Measurements from ENCODE around the gene LRRC36.
"Not testable (repeated sequence)": the region's sequence is repeated elsewhere in the genome, so short reads cannot be mapped to it uniquely, and the experiment has no call there.

LRRC36 gene

DNA sequence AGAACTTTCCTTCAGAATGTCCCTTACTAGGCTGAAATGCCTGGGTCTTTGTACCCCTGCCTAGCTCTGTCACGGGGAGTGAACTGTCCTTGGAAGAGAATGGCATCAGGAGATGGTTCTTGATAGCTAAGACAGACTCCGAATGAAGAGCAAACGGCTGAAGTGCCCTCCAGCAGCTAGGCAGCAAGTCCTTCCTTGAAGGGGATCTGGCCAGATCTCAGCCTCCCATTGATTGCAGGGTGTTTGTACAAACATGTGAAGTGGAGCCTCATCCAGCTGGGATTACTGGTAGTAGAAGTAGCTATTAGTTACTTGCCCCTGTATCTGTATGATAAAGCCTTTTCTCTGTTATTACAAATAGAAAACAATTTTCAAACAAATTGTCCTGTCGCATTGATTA, 30.9 kb downstream of the LRRC36 start:
- no peaks in the 10 kb centered on the region for H3K36me3 Mint-ChIP-seq
- no peak overlapping the region for H3K27ac Mint-ChIP-seq
- H3K27me3 Mint-ChIP-seq: no peaks in the 10 kb centered on the region
- H3K4me3 Mint-ChIP-seq: no peak overlapping the region
- no peaks in the 10 kb centered on the region for H3K9me3 Mint-ChIP-seq
- no peaks in the 10 kb centered on the region for H3K4me1 Mint-ChIP-seq

GRCh38 chr16:67359540-67360269, 33.1 kb downstream of the LRRC36 start:
- not testable (repeated sequence) for H3K27me3 Mint-ChIP-seq, H3K4me3 Mint-ChIP-seq, H3K36me3 Mint-ChIP-seq, H3K27ac Mint-ChIP-seq, H3K9me3 Mint-ChIP-seq
- H3K4me1 Mint-ChIP-seq: peaks cover 12% of the 10 kb centered on the region

- Mint-ChIP-seq H3K9me3 (no peaks in the 10 kb centered on the region), H3K27me3 (no peaks in the 10 kb centered on the region), H3K36me3 (no peaks in the 10 kb centered on the region), H3K4me1 (peaks cover 25% of the 10 kb centered on the region), H3K4me3 (no peak overlapping the region), H3K27ac (no peak overlapping the region)
Observed at GRCh38 chr16:67361038-67361437, 34.4 kb downstream of the LRRC36 start.

GRCh38 chr16:67364600-67365235, 38.1 kb downstream of the LRRC36 start:
- Mint-ChIP-seq H3K4me3 (peak overlapping the region; percentile 27), H3K36me3 (no peaks in the 10 kb centered on the region), H3K27ac (peak overlapping the region; percentile 39), H3K9me3 (no peaks in the 10 kb centered on the region), H3K4me1 (peaks cover 25% of the 10 kb centered on the region), H3K27me3 (no peaks in the 10 kb centered on the region)

DNA sequence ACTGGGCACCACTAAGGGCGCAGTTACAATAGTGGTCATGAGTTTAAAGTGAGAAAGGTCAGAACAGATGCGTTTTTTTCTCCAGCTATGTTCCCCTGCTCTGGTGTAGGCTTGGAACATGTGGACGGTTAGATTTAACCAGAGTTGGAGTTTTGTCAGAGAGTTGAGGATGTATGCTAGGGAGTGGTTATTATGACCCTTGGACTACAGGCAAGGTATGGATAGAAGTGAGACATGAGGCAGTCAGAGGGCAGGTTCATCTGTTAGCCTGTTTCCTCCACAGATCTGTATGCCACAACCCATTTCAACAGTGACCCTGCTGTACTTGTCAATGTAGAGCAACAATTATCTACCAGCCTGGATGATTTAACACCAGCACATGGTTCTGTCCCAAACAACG, 44.0 kb downstream of the LRRC36 start:
- Mint-ChIP-seq H3K9me3 (no peaks in the 10 kb centered on the region), H3K27ac (no peak overlapping the region), H3K36me3 (no peaks in the 10 kb centered on the region), H3K27me3 (peaks cover 3% of the 10 kb centered on the region), H3K4me1 (peaks cover 4% of the 10 kb centered on the region), H3K4me3 (no peak overlapping the region)

GRCh38 chr16:67372664-67373063, 46.0 kb downstream of the LRRC36 start:
- Mint-ChIP-seq H3K4me1 (no peaks in the 10 kb centered on the region), H3K36me3 (no peaks in the 10 kb centered on the region), H3K27me3 (peaks cover 3% of the 10 kb centered on the region), H3K9me3 (no peaks in the 10 kb centered on the region), H3K4me3 (no peak overlapping the region), H3K27ac (no peak overlapping the region)

DNA sequence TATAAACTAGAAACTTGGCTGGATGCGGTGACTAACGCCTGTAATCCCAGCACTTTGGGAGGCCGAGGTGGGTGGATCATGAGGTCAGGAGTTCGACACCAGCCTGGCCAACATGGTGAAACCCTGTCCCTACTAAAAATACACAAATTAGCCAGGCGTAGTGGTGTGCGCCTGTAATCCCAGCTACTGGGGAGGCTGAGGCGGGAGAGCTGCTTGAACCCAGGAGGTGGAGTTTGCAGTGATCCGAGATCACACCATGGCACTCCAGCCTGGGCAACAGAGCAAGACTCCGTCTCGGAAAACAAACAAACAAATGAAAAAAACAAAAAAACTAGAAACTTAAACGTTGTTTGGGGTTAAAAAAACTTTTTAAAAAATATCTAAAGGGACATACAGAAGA, 49.4 kb downstream of the LRRC36 start:
- not testable (repeated sequence) for H3K4me3 Mint-ChIP-seq, H3K27me3 Mint-ChIP-seq, H3K9me3 Mint-ChIP-seq, H3K27ac Mint-ChIP-seq, H3K36me3 Mint-ChIP-seq, H3K4me1 Mint-ChIP-seq

DNA sequence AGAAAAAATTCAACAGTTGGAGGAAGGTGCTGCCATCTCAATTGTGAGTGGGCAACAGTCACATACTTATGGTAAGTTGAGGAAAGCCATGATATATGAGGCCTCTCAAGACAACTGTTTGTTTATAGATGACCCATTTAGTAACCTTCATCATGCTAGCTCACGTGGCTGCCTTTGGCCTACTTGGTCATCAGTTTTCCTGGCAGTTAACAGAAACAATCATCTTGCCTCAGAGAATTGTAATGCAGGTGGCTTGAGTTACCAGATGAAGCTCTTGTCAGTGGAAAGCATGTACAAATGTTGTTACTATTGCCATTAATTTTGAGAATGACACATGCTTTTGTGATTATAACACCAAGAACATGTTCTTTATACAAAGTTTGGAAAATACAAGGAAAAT, 52.0 kb downstream of the LRRC36 start:
- Mint-ChIP-seq H3K9me3 (no peaks in the 10 kb centered on the region), H3K27ac (no peak overlapping the region), H3K4me1 (no peaks in the 10 kb centered on the region), H3K27me3 (no peaks in the 10 kb centered on the region), H3K36me3 (no peaks in the 10 kb centered on the region), H3K4me3 (no peak overlapping the region)

DNA sequence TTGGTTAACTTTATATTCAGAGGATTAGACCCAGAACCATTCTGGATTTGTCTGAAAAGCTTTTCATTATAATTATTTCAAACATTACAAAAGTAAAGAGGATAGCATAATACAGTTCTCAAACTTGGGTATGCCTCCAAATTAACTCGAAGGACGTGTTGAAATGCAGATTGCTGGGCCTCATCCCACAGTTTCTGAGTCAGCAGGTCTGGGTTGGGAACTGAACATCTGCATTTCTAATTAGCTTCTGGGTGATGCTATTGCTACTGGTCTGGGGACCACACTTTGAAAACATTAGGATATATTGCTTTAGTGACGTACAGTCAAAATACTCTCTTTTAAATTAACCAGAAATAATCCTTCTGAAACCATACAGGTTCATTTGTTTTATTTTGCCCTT, 56.7 kb downstream of the LRRC36 start:
- H3K4me1 Mint-ChIP-seq: no peaks in the 10 kb centered on the region
- no peaks in the 10 kb centered on the region for H3K27me3 Mint-ChIP-seq
- H3K4me3 Mint-ChIP-seq: no peak overlapping the region
- H3K27ac Mint-ChIP-seq: no peak overlapping the region
- no peaks in the 10 kb centered on the region for H3K36me3 Mint-ChIP-seq
- H3K9me3 Mint-ChIP-seq: no peaks in the 10 kb centered on the region

- Mint-ChIP-seq H3K27ac (no peak overlapping the region), H3K9me3 (no peaks in the 10 kb centered on the region), H3K4me3 (no peak overlapping the region), H3K27me3 (no peaks in the 10 kb centered on the region), H3K4me1 (no peaks in the 10 kb centered on the region), H3K36me3 (no peaks in the 10 kb centered on the region)
Observed at GRCh38 chr16:67384778-67385510, 58.3 kb downstream of the LRRC36 start.

GRCh38 chr16:67386861-67387455, 60.3 kb downstream of the LRRC36 start:
- H3K27me3 Mint-ChIP-seq: no peaks in the 10 kb centered on the region
- no peaks in the 10 kb centered on the region for H3K36me3 Mint-ChIP-seq
- H3K9me3 Mint-ChIP-seq: no peaks in the 10 kb centered on the region
- no peak overlapping the region for H3K4me3 Mint-ChIP-seq
- no peak overlapping the region for H3K27ac Mint-ChIP-seq
- H3K4me1 Mint-ChIP-seq: no peaks in the 10 kb centered on the region

GRCh38 chr16:67387479-67388079, 61.0 kb downstream of the LRRC36 start:
- H3K36me3 Mint-ChIP-seq: no peaks in the 10 kb centered on the region
- no peak overlapping the region for H3K4me3 Mint-ChIP-seq
- H3K27ac Mint-ChIP-seq: no peak overlapping the region
- H3K4me1 Mint-ChIP-seq: no peaks in the 10 kb centered on the region
- no peaks in the 10 kb centered on the region for H3K27me3 Mint-ChIP-seq
- H3K9me3 Mint-ChIP-seq: no peaks in the 10 kb centered on the region

GRCh38 chr16:67388191-67388590, 61.6 kb downstream of the LRRC36 start:
- Mint-ChIP-seq H3K36me3 (no peaks in the 10 kb centered on the region), H3K9me3 (no peaks in the 10 kb centered on the region), H3K27me3 (no peaks in the 10 kb centered on the region), H3K27ac (no peak overlapping the region), H3K4me1 (no peaks in the 10 kb centered on the region), H3K4me3 (no peak overlapping the region)

DNA sequence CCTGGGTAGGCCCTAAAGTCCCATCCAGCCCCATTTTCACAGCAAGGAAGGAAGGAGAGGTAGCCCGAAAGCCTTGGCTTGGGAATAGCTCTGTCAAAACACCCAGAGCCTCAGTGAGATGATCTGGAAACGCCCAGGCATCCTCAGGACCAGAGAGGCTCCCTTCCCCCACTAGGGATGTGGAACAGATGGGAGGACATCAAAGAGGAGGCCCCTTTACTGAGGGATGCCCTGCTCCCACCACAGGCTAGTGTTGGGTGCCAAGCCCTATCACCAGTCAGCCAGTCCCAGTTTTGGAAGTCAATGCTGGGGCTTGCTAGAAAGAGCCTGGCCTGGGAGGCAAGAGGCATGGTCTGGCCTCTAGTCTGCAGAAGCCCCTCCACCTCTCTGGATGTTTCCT, 62.0 kb downstream of the LRRC36 start:
- Mint-ChIP-seq H3K4me3 (no peak overlapping the region), H3K27ac (no peak overlapping the region), H3K4me1 (no peaks in the 10 kb centered on the region), H3K9me3 (no peaks in the 10 kb centered on the region), H3K27me3 (no peaks in the 10 kb centered on the region), H3K36me3 (no peaks in the 10 kb centered on the region)

- no peaks in the 10 kb centered on the region for H3K36me3 Mint-ChIP-seq
- H3K27me3 Mint-ChIP-seq: peaks cover 5% of the 10 kb centered on the region
- no peaks in the 10 kb centered on the region for H3K9me3 Mint-ChIP-seq
- H3K4me3 Mint-ChIP-seq: no peak overlapping the region
- peaks cover 5% of the 10 kb centered on the region for H3K4me1 Mint-ChIP-seq
- H3K27ac Mint-ChIP-seq: no peak overlapping the region
Observed at GRCh38 chr16:67389911-67390815, 63.5 kb downstream of the LRRC36 start.

All from activated naive CD4-positive, alpha-beta T cell treated with anti-CD3 and anti-CD28 coated beads, Interleukin-2, amount 50 U/mL, for 24 hours (primary cell).